Activated T-helper 2 cell treated with anti-CD3 and anti-CD28 coated beads, Interferon-gamma antibody, Interleukin-2, Interleukin-4, amounts not matched to agents 10 μg/mL and 5 μg/mL and 100 μg/mL, durations not matched to agents 14 hours and 24 hours and 36 hours (primary cell): ENCODE results near the gene SLC9A7. TPM values are rescaled to one million over a fixed set of nuclear protein-coding genes. Genes with fewer than 3 reads are reported as not detected.
A peak's percentile ranks its signal among the peaks of the same experiment; 100 is the strongest.
"Not testable (repeated sequence)": the region's sequence is repeated elsewhere in the genome, so short reads cannot be mapped to it uniquely, and the experiment has no call there.

Source experiments
- DNase-seq: peaks from one replicate; pipeline ENCODE4 v3.0.0; 2021; ENCODE audit warnings: low spot score
- H3K27ac Mint-ChIP-seq: one replicate; pipeline ENCODE4 v1.8.0; 2021; ENCODE audit warnings: mixed read lengths
- H3K27me3 Mint-ChIP-seq: one replicate; pipeline ENCODE4 v1.8.0; 2021; ENCODE audit warnings: low read depth, mixed read lengths
- H3K36me3 Mint-ChIP-seq: one replicate; pipeline ENCODE4 v1.8.0; 2021; ENCODE audit warnings: low read depth, mixed read lengths
- H3K4me1 Mint-ChIP-seq: one replicate; pipeline ENCODE4 v1.8.0; 2021; ENCODE audit warnings: low read depth, mixed read lengths
- H3K4me3 Mint-ChIP-seq: one replicate; pipeline ENCODE4 v1.8.0; 2021; ENCODE audit warnings: low read depth, mild to moderate bottlenecking, moderate library complexity, mixed read lengths
- H3K9me3 Mint-ChIP-seq: one replicate; pipeline ENCODE4 v1.8.0; 2021; ENCODE audit warnings: mixed read lengths
- intact Hi-C: fragments of 100-400 bp; cut with micrococcal nuclease; formaldehyde crosslinking; loops from one replicate; pipeline ENCODE4 v1.15.1; 2023
- total RNA-seq: library from RNA; stranded (reverse); gene quantifications from 2 replicates; pipeline ENCODE4 v1.2.3, GENCODE V29; 2022

Gene SLC9A7
- total RNA-seq, 1 donor from 2014 or later, result 42.5 TPM

DNA sequence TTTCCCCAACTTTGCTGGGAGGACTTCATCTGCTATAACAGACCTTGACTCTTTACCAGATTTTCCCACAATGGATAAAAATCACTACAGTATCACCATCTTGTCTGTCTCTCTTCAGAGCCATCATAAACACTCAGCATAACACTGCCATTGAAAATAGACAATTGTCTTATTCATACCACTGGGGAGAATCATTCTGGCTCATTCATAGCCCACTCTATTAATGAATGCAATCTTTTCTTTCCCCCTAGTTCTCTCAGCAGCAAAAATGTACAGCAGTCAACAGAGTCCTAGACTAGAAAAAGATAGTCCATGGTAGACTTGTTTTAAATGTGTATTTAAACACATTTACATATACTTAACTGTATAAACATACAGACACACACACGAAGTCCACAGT is 19.2 kb downstream of the SLC9A7 start:
- H3K4me3 Mint-ChIP-seq, result no peak overlapping the region
- H3K27me3 Mint-ChIP-seq, result no peaks in the 10 kb centered on the region
- H3K4me1 Mint-ChIP-seq, result peaks cover 8% of the 10 kb centered on the region
- no peak overlapping the region for H3K27ac Mint-ChIP-seq
- no peak for DNase-seq
- intact Hi-C loops, result no loop called here
- H3K9me3 Mint-ChIP-seq, result peaks cover 52% of the 10 kb centered on the region
- peaks cover 75% of the 10 kb centered on the region for H3K36me3 Mint-ChIP-seq

DNA sequence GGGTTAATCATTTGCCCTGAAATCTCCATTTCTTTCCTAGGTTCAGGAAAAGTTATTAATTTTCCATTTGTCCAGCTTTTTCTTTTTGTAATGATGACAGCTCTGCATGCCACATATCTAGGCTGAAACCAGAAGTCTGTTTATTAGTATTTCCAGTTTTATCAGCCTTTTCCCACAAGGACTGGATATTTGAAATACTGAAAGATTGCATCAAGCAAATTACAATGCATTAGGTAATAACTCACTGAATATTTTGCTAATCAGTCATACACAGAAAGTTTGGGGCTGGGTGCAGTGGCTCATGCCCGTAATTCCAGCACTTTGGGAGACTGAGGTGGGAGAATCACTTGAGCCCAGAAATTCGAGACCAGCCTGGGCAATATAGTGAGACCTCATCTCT is 21.5 kb downstream of the SLC9A7 start:
- H3K4me1 Mint-ChIP-seq, result peaks cover 13% of the 10 kb centered on the region
- H3K36me3 Mint-ChIP-seq, result peaks cover 78% of the 10 kb centered on the region
- H3K27me3 Mint-ChIP-seq, result no peaks in the 10 kb centered on the region
- intact Hi-C loops, result no loop called here
- DNase-seq, result no peak
- H3K4me3 Mint-ChIP-seq, result no peak overlapping the region
- H3K27ac Mint-ChIP-seq, result no peak overlapping the region
- peaks cover 62% of the 10 kb centered on the region for H3K9me3 Mint-ChIP-seq

DNA sequence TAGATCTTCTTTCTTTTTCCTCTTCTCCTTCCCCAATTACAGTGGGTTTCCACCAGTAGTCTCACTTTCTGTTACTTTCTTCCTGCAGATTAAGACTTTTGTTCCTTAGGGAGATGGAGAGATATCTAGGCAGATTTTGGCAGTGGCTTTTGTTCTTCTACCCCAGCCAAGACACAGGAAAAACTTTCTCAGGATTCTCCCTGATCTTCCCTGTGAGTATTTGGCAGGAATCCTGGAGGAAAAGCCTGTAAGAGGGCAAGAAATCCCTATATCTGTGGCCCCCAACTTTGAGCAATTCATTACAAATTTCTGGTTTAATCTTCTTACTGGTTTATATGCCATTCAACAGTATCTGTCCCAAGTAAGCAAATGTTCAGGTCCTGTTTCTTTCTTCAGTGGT is 21.9 kb downstream of the SLC9A7 start:
- DNase-seq, result no peak
- Mint-ChIP-seq H3K36me3 (peaks cover 75% of the 10 kb centered on the region), H3K27ac (no peak overlapping the region), H3K4me1 (peaks cover 13% of the 10 kb centered on the region), H3K9me3 (peaks cover 57% of the 10 kb centered on the region), H3K4me3 (no peak overlapping the region), H3K27me3 (no peaks in the 10 kb centered on the region)
- intact Hi-C loops, result no loop called here

DNA sequence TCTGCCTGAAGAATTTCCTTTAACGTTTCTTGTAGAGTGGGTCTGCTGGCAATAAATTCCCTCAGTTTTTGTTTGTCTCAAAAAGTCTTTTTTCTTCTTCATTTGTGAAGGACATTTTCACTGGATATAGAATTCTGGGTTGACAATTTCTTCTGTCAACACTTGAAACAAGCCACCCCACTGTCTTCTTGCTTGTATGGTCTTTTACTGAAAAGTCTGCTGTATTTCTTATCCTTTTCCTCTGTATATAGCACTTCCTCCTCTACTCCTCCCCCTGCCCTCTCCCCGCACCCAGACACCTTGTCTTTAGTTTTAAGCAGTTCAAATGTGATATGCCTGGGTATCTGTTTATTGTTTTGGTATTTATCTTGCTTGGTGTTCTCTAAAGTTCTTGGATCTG is 23.3 kb downstream of the SLC9A7 start:
- H3K4me1 Mint-ChIP-seq, result peaks cover 15% of the 10 kb centered on the region
- H3K36me3 Mint-ChIP-seq, result peaks cover 74% of the 10 kb centered on the region
- H3K4me3 Mint-ChIP-seq, result no peak overlapping the region
- no peaks in the 10 kb centered on the region for H3K27me3 Mint-ChIP-seq
- peaks cover 48% of the 10 kb centered on the region for H3K9me3 Mint-ChIP-seq
- H3K27ac Mint-ChIP-seq, result no peak overlapping the region
- DNase-seq, result no peak
- intact Hi-C loops, result no loop called here

DNA sequence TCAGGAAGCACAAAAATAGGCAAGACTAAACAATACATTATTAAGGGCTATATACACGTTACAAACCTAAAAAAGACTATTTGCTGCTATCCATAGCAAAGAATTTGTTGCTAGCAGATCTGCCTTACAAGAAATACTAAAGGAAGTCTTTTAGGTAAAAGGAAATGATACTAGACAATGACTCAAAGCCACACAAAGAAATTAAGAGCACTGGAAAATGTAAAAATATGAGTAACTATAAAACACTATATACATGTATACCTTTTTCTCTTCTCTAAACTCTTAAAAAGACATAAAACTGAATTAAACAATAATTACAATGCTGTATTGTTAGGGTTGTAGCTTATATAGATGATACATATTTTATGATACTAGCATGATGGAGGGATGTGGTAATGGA is 25.7 kb downstream of the SLC9A7 start:
- peaks cover 62% of the 10 kb centered on the region for H3K36me3 Mint-ChIP-seq
- H3K27me3 Mint-ChIP-seq, result no peaks in the 10 kb centered on the region
- H3K9me3 Mint-ChIP-seq, result peaks cover 35% of the 10 kb centered on the region
- H3K27ac Mint-ChIP-seq, result peak overlapping the region; percentile 46
- DNase-seq, result no peak
- intact Hi-C loops, result no loop called here
- H3K4me1 Mint-ChIP-seq, result peaks cover 18% of the 10 kb centered on the region
- H3K4me3 Mint-ChIP-seq, result no peak overlapping the region

DNA sequence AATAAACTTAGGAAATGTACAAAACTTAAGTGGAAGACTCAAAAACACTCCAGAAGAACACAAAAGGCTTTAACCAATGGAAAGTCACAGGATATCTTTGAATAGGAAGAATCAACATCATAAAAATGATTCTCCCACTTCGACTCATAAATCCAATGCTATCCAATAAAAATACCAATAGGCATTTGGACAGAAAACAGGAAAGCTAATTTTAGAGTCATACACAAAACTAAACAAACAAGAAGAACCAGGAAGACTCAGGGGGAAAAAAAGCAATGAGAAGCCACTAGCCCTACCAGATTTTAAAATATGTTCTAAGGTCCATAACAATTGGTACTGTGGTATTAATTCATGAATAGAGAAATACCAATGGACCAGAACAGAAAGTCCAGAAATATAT is 28.2 kb downstream of the SLC9A7 start:
- no peak for DNase-seq
- H3K4me1 Mint-ChIP-seq, result peaks cover 20% of the 10 kb centered on the region
- peaks cover 42% of the 10 kb centered on the region for H3K36me3 Mint-ChIP-seq
- H3K4me3 Mint-ChIP-seq, result no peak overlapping the region
- no peaks in the 10 kb centered on the region for H3K27me3 Mint-ChIP-seq
- peaks cover 14% of the 10 kb centered on the region for H3K9me3 Mint-ChIP-seq
- intact Hi-C loops, result no loop called here
- H3K27ac Mint-ChIP-seq, result no peak overlapping the region

DNA sequence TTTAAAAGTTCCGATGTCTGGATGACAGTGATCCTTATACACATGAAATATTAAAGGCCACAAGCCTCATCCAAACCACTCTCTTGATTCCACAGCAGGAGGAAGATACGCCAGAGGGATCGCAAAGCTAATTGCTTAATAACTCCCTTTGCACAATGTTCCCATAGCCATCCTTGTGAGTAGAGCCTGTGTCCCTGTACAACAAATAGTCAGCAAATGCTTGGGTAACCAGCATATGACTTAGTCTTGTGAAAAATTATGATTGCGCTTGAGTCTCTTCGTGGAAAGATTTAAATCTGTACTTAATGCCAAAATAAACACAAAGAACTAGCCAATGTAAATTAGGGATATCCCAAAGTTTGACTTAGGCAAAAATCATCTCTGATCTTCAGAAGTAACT is 31.5 kb downstream of the SLC9A7 start:
- no peaks in the 10 kb centered on the region for H3K27me3 Mint-ChIP-seq
- peaks cover 7% of the 10 kb centered on the region for H3K9me3 Mint-ChIP-seq
- H3K27ac Mint-ChIP-seq, result no peak overlapping the region
- intact Hi-C loops, result no loop called here
- no peak overlapping the region for H3K4me3 Mint-ChIP-seq
- H3K4me1 Mint-ChIP-seq, result peaks cover 25% of the 10 kb centered on the region
- peaks cover 32% of the 10 kb centered on the region for H3K36me3 Mint-ChIP-seq
- no peak for DNase-seq

DNA sequence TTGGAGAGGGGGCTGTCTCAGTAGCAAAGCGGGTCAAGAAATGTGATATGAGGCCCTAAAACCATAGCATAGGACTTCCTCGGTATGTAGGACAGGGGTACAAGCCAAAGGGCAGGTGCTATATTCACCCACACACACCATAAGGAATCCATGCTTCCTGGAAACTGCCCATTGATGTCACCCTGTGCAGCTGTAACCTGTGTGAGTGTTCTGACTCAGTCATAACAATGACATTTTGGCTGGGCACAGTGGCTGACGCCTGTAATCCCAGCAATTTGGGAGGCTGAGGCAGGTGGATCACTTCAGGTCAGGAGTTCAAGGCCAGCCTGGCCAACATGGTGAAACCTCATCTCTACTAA is 35.4 kb downstream of the SLC9A7 start:
- not testable (repeated sequence) for DNase-seq, H3K4me3 Mint-ChIP-seq, H3K9me3 Mint-ChIP-seq, H3K27me3 Mint-ChIP-seq
- intact Hi-C loops, result loop anchor here (1.0 kb wide), 1 partner anchor 18 kb away; no protein-coding TSS in a partner anchor
- H3K27ac Mint-ChIP-seq, result peak overlapping the region; percentile 58
- peaks cover 34% of the 10 kb centered on the region for H3K36me3 Mint-ChIP-seq
- H3K4me1 Mint-ChIP-seq, result peaks cover 43% of the 10 kb centered on the region

DNA sequence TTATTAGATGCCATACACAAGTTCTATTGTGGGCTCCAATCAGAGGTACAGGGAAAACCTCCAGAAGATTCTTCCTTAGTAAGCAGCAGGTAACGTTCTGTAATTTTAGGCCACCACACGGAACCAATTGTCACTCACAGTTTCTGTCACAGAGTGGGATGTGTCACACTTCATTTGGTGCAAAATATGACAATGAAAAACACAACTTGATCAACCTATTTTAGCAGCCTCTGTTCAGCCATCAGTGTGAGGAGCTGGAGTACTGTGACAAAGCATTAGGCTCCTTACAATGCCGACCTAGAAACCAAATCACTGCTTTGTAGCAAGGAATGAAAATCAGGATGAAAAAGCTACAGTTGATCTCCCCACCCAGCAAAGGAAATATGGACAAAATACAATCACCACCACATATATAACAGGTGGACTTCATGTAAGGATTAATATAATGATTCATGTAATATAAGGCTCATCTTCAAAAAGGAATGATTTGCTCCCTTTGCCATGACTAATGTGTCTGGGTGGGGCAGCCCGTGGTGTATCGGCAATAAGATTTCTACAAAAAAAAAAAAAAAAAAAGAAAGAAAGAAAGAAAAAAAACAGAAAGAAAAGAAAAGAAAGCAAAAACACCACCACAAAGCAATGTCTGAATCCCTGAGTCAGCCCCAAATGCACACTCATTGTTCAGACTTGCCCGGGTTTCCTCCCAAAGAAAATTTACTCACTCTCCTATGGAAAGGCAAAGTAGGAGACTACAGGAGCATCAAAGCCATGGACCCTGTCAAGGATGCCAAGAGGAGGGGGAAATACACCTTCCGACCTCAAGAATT is 36.0 kb downstream of the SLC9A7 start:
- intact Hi-C loops, result loop anchor here (1.0 kb wide), 1 partner anchor 18 kb away; no protein-coding TSS in a partner anchor
- Mint-ChIP-seq H3K9me3 (peaks cover 7% of the 10 kb centered on the region), H3K27ac (peak overlapping the region; percentile 58)

DNA sequence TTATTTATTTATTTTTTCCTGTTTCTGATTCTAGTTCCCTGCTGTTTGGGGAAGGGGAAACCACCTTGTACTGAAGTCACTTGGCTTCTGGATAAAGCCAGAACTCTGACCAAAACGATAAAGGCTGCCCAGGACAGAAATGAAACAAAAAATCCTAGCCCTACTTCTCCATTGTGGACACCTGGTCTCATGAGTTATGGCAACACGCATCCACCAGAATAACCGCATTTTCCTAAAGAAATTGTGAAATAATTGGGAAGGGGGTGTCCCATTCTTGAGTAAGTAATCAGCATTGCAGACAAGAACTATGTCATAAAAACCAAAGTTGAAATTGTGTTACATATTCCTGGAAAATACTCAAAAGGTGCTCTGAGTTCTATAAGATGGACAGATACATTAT is 42.1 kb downstream of the SLC9A7 start:
- H3K27ac Mint-ChIP-seq, result no peak overlapping the region
- H3K9me3 Mint-ChIP-seq, result no peaks in the 10 kb centered on the region
- no peak overlapping the region for H3K4me3 Mint-ChIP-seq
- intact Hi-C loops, result no loop called here
- peaks cover 60% of the 10 kb centered on the region for H3K4me1 Mint-ChIP-seq
- DNase-seq, result no peak
- H3K36me3 Mint-ChIP-seq, result peaks cover 28% of the 10 kb centered on the region
- H3K27me3 Mint-ChIP-seq, result no peaks in the 10 kb centered on the region

More for the DNA sequence above, 36.0 kb downstream of the SLC9A7 start:
- Mint-ChIP-seq H3K27me3 (no peaks in the 10 kb centered on the region), H3K4me1 (peaks cover 41% of the 10 kb centered on the region), H3K4me3 (no peak overlapping the region), H3K36me3 (peaks cover 37% of the 10 kb centered on the region)
- no peak for DNase-seq

DNA sequence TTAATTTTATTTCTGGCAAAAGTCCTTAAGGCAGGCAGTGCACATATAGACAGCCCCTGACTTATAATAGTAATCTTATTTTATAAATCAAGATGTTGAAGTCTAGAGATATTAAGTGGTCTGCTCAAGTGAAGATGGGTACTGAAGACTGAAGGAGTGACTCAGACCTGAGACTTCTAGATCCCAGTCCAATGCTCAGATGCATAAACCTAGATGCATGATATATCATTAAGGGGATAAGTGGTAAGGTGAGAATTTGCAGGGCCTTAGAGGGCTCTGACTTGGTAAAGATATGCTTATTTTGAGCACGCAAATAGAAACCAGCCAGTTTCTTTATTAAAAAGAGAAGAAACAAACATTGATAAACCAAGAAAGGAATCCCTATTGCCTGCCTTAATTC is 42.9 kb downstream of the SLC9A7 start:
- peaks cover 28% of the 10 kb centered on the region for H3K36me3 Mint-ChIP-seq
- no peaks in the 10 kb centered on the region for H3K9me3 Mint-ChIP-seq
- DNase-seq, result no peak
- H3K4me1 Mint-ChIP-seq, result peaks cover 64% of the 10 kb centered on the region
- peak overlapping the region; percentile 55 for H3K27ac Mint-ChIP-seq
- H3K4me3 Mint-ChIP-seq, result peak overlapping the region; percentile 30
- H3K27me3 Mint-ChIP-seq, result no peaks in the 10 kb centered on the region
- intact Hi-C loops, result loop anchor here (1.0 to 2.0 kb wide), 2 partner anchors 11 to 43 kb away; partner anchors contain the start of gene SLC9A7

DNA sequence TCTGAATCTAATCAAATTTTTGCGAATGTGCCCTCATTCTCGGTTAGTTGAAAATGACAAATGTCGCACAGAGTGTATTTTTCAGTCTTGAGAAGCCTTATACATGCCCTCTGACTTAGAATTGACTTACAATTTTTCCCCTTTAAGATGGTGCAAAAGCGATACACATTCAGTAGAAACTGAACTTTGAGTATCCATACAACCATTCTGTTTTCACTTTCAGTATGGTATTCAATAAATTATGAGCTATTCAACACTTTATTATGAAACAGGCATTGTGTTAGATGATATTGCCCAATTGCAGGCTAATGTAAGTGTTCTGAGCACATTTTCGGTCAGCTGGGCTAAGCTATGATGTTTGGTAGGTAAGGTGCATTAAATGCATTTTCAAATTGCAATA is 43.4 kb downstream of the SLC9A7 start:
- Mint-ChIP-seq H3K9me3 (no peaks in the 10 kb centered on the region), H3K36me3 (peaks cover 26% of the 10 kb centered on the region), H3K4me1 (peaks cover 65% of the 10 kb centered on the region), H3K4me3 (peak overlapping the region; percentile 30), H3K27me3 (no peaks in the 10 kb centered on the region), H3K27ac (peak overlapping the region; percentile 70)
- DNase-seq, result no peak
- intact Hi-C loops, result loop anchor here (1.0 to 2.0 kb wide), 2 partner anchors 10 to 43 kb away; partner anchors contain the start of gene SLC9A7

DNA sequence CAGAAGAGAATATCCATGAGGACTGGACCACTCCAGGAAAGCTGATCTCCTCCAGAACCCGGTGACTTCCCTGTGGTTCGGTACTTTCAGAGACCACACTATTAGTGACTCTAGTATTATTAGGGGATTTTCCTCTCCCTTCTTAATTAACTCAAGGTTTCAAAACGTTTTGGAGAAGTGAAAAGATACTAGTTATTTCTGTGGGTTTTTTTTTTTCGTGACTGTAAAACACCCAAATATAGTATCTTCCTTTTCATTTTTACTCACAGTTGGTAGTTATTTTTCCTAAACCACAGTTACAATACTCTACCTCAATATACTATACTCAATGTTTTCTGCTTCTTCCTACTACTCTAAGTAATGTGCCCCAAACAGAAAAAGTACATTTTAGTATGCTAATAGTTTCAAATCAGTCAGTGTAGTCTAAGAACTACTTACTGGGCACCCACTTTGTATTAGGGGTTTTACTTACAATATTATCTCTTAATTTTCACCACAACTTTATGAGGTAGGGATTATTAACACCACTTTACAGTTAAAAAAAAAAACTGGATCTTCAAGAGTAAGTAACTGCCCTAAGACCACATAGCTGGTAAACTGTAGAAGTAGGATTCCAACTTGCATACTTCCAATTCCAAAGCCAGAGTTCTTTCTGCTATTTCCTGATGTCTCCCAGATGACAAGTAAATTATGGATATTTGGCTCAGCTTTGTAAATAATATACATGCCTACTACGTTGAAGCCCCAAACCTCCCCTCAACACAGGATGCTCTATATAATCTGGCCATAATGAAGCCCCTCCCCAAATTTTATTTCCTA is 45.0 kb downstream of the SLC9A7 start:
- Mint-ChIP-seq H3K4me1 (peaks cover 67% of the 10 kb centered on the region), H3K4me3 (peak overlapping the region; percentile 37), H3K9me3 (peaks cover under 1% of the 10 kb centered on the region), H3K27me3 (no peaks in the 10 kb centered on the region), H3K27ac (peak overlapping the region; percentile 92), H3K36me3 (peaks cover 28% of the 10 kb centered on the region)
- no peak for DNase-seq
- intact Hi-C loops, result loop anchor here (2.0 kb wide), 1 partner anchor 45 kb away; the partner anchor contains the start of gene SLC9A7
